ENCODE measurements around the gene PTPN1.

DNA sequence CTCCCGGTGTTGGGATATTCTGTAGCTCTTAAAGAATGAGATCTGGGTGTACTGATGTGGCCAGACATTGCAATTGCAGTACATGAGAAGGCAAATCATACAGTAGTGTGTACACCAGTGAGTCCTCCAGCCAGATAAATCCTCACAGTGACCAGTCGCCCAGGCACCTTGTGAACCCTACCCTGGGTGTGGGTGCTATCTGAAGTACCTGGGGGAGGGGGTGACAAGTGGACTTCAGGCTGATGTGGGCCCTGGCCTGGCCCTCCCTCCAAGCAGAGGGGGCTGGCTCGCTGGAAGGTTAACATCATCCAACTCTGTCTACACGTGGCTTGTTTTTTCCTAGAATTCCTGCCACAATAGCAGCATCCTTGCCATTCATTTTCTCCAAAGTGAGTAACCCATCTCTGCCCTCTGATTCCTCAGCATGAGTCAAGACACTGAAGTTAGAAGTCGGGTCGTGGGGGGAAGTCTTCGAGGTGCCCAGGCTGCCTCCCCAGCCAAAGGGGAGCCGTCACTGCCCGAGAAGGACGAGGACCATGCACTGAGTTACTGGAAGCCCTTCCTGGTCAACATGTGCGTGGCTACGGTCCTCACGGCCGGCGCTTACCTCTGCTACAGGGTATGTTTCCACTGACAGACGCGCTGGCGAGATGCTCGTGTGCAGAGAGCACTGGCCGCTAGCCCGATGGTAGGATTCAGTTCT is 70.8 kb downstream of the PTPN1 start:
- TF ChIP-seq CTCF (IDR thresholded peaks at IDR 0.05) = no peak
- no peak for TF ChIP-seq POLR2A (IDR thresholded peaks at IDR 0.05)

Measured in Peyer's patch (tissue), 4 donors.